Lower leg skin (tissue), 3 donors: Measurements from ENCODE around the gene SNAI3.

ENCODE experiments used
- POLR2A ChIP-seq, 2 donors: fragments of 450-650 bp; IDR thresholded peaks; one replicate each; pipeline ENCODE4 v1.6.1; 2016 to 2017; ENCODE audit warnings: antibody characterized with exemption in 2 of 2, mild to moderate bottlenecking in 1 of 2, moderate library complexity in 1 of 2
- TF ChIP-seq, protein P1 (sequence below), 3 donors: fragments of 450-650 bp; IDR thresholded peaks; one replicate each; pipeline ENCODE4 v1.5.1; 2016; ENCODE audit warnings: antibody characterized with exemption in 3 of 3, mild to moderate bottlenecking in 3 of 3, moderate library complexity in 2 of 3

DNA sequence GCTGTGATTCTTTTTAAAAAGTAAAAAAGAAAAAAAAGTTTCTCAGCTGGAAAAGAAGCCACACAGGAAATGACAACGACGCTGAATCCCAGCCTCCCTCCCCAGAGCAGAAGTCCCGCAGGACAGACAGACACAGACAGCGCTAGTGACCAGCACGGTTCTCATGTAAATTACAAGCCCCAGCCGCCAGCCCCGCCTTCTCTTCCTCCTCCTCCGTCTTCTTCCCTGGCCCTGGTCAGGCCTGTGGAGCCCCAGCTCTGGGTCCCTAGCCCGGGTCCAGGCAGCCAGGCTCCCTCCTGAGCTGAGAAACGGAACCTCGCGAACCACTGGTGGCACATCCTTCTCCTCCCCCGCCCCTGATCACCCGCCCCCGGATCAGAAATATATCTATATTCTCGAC, 54.9 kb downstream of the SNAI3 start:
- TF ChIP-seq, protein P1, sequence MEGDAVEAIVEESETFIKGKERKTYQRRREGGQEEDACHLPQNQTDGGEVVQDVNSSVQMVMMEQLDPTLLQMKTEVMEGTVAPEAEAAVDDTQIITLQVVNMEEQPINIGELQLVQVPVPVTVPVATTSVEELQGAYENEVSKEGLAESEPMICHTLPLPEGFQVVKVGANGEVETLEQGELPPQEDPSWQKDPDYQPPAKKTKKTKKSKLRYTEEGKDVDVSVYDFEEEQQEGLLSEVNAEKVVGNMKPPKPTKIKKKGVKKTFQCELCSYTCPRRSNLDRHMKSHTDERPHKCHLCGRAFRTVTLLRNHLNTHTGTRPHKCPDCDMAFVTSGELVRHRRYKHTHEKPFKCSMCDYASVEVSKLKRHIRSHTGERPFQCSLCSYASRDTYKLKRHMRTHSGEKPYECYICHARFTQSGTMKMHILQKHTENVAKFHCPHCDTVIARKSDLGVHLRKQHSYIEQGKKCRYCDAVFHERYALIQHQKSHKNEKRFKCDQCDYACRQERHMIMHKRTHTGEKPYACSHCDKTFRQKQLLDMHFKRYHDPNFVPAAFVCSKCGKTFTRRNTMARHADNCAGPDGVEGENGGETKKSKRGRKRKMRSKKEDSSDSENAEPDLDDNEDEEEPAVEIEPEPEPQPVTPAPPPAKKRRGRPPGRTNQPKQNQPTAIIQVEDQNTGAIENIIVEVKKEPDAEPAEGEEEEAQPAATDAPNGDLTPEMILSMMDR (IDR thresholded peaks at IDR 0.05), result no peak
- TF ChIP-seq POLR2A (IDR thresholded peaks at IDR 0.05), result no peak
